ENCODE data around the gene FHIT.

FHIT gene

DNA sequence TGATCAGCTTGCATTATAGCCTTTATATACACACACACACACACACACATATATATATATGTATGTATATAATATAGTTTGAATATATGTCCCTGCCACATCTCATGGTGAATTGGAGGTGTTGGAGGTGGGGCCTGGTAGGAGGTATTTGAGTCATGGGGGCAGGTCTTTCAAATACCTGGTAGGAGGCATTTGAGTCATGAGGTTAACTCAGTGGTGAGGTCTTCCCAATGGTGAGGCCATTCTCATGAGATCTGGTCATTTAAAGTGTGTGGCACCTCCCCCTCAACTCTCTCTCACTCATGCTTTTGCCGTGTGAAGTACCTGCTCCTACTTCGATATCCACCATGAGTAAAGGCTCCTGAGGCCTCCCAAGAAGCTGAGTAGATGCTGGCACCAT lies 27.5 kb upstream of the FHIT start:
- TF ChIP-seq, protein P1, sequence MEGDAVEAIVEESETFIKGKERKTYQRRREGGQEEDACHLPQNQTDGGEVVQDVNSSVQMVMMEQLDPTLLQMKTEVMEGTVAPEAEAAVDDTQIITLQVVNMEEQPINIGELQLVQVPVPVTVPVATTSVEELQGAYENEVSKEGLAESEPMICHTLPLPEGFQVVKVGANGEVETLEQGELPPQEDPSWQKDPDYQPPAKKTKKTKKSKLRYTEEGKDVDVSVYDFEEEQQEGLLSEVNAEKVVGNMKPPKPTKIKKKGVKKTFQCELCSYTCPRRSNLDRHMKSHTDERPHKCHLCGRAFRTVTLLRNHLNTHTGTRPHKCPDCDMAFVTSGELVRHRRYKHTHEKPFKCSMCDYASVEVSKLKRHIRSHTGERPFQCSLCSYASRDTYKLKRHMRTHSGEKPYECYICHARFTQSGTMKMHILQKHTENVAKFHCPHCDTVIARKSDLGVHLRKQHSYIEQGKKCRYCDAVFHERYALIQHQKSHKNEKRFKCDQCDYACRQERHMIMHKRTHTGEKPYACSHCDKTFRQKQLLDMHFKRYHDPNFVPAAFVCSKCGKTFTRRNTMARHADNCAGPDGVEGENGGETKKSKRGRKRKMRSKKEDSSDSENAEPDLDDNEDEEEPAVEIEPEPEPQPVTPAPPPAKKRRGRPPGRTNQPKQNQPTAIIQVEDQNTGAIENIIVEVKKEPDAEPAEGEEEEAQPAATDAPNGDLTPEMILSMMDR (conservative IDR thresholded peaks at IDR 0.05; ENCODE audit: low read depth, low read length) = no peak
- H3K4me3 ChIP-seq (ENCODE audit: low read depth, low read length) = no peak overlapping the region
- DNase-seq (ENCODE audit: low read depth) = no peak

GRCh38 chr3:61277411-61277810 lies 26.2 kb upstream of the FHIT start:
- DNase-seq (ENCODE audit: low read depth) = no peak
- TF ChIP-seq, protein P1 (conservative IDR thresholded peaks at IDR 0.05; ENCODE audit: low read depth, low read length) = no peak
- no peak overlapping the region for H3K4me3 ChIP-seq (ENCODE audit: low read depth, low read length)

DNA sequence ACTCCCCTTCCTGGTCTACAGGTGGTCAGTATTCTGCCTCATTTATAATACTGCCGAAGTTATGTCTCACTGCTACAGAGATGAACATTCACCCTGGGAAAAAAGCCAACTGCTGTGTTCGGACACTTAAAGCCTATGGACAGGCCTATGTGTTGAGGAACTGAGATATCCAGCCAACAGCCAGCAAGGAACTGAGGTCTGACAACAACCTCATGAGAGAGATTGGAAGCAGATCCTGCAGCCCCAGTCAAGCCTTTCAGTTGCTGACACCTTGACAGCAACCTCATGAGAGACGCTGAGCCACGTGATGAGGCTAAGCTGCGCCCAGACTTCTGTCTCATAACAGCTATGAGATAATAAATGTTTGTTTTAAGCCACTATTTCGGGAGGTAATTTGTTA lies 18.2 kb upstream of the FHIT start:
- DNase-seq (ENCODE audit: low read depth) = no peak
- no peak overlapping the region for H3K4me3 ChIP-seq (ENCODE audit: low read depth, low read length)
- TF ChIP-seq, protein P1 (conservative IDR thresholded peaks at IDR 0.05; ENCODE audit: low read depth, low read length) = no peak

DNA sequence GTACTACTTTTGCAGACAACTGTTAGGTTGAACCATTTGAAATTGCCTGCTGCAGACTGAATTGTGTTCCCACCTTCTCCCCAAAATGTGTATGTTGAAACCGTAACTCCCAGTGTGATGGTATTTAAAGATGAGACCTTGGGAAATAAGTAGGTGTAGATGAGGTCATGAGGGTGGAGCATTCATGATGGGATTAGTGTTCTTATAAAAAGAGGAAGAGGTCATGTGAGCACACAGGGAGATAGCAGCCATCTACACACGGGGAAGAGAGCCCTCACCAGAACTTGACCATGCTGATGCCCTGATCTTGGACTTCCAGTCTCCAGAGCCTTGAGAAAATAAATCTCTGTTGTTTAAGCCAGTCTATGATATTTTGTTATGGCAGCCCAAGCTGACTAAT lies 17.4 kb upstream of the FHIT start:
- DNase-seq (ENCODE audit: low read depth) = no peak
- TF ChIP-seq, protein P1 (conservative IDR thresholded peaks at IDR 0.05; ENCODE audit: low read depth, low read length) = no peak
- no peak overlapping the region for H3K4me3 ChIP-seq (ENCODE audit: low read depth, low read length)

- no peak for DNase-seq (ENCODE audit: low read depth)
- H3K4me3 ChIP-seq (ENCODE audit: low read depth, low read length) = no peak overlapping the region
- TF ChIP-seq, protein P1 (conservative IDR thresholded peaks at IDR 0.05; ENCODE audit: low read depth, low read length) = no peak
Measured at GRCh38 chr3:61264281-61264680, 13.0 kb upstream of the FHIT start.

GRCh38 chr3:61257148-61257547 lies 5.9 kb upstream of the FHIT start:
- no peak overlapping the region for H3K4me3 ChIP-seq (ENCODE audit: low read depth, low read length)
- TF ChIP-seq, protein P1 (conservative IDR thresholded peaks at IDR 0.05; ENCODE audit: low read depth, low read length) = no peak
- no peak for DNase-seq (ENCODE audit: low read depth)

DNA sequence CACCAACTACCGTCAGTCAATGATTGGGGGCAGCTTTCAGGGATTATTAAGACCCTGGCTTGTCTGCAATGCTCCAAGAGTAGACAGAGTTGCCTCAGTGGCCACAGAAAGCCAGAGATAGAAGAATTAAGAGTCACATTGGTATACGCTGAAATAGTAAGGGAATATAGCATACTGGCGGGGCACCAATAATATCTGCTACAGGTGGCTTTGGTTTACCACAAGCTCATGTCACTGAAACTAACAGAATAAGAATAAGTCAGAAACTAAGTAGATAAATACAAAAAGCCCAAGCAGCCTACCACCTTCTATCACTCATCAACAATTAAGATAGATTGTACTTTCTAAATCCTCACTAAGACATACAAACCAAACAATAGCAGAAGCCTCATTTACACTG lies 2.5 kb upstream of the FHIT start:
- no peak overlapping the region for H3K4me3 ChIP-seq (ENCODE audit: low read depth, low read length)
- TF ChIP-seq, protein P1 (conservative IDR thresholded peaks at IDR 0.05; ENCODE audit: low read depth, low read length) = no peak
- DNase-seq (ENCODE audit: low read depth) = no peak
